H9 (cell line): Measurements from ENCODE around the gene ATP8A2. TPM values are rescaled to one million over a fixed set of nuclear protein-coding genes. Genes with fewer than 3 reads are reported as not detected.

ENCODE experiments used
- DNase-seq: peaks from one replicate; pipeline ENCODE4 v3.0.0-alpha.2; 2017
- H2AFZ ChIP-seq: one replicate; pipeline ENCODE4 v1.6.1; 2013; ENCODE audit warnings: mild to moderate bottlenecking, low read length, control low read depth, moderate library complexity
- H2AK5ac ChIP-seq: 2 replicates; pipeline ENCODE4 v1.6.1; 2013; ENCODE audit warnings: low read length, control low read depth, mixed read lengths; ENCODE audit not compliant: insufficient read length
- H2BK120ac ChIP-seq: one replicate; pipeline ENCODE4 v1.6.1; 2013; ENCODE audit warnings: low read depth, mild to moderate bottlenecking, low read length, control low read depth, inconsistent platforms; ENCODE audit not compliant: poor library complexity, severe bottlenecking
- H2BK12ac ChIP-seq: 2 replicates; pipeline ENCODE4 v1.6.1; 2013; ENCODE audit warnings: low read length, control low read depth, mixed read lengths, low read depth; ENCODE audit not compliant: insufficient read length
- H2BK15ac ChIP-seq: 2 replicates; pipeline ENCODE4 v1.6.1; 2013; ENCODE audit warnings: low read depth, low read length, control low read depth
- H2BK20ac ChIP-seq: one replicate; pipeline ENCODE4 v1.6.1; 2013; ENCODE audit warnings: low read depth, mild to moderate bottlenecking, low read length, control low read depth, inconsistent platforms; ENCODE audit not compliant: poor library complexity, severe bottlenecking
- H2BK5ac ChIP-seq: 2 replicates; pipeline ENCODE4 v1.6.1; 2013; ENCODE audit warnings: low read length, control low read depth, mixed read lengths; ENCODE audit not compliant: insufficient read length
- H3K14ac ChIP-seq: 2 replicates; pipeline ENCODE4 v1.6.1; 2013; ENCODE audit warnings: low read length, control low read depth; ENCODE audit not compliant: insufficient read depth
- H3K18ac ChIP-seq: 2 replicates; pipeline ENCODE4 v1.6.1; 2013; ENCODE audit warnings: low read depth, mild to moderate bottlenecking, mixed read lengths, low read length, control low read depth; ENCODE audit not compliant: insufficient read length
- H3K23ac ChIP-seq: 2 replicates; pipeline ENCODE4 v1.6.1; 2013; ENCODE audit warnings: low read length, control low read depth, mixed read lengths, low read depth; ENCODE audit not compliant: insufficient read length
- H3K23me2 ChIP-seq: 2 replicates; pipeline ENCODE4 v1.6.1; 2013; ENCODE audit warnings: low read depth, mild to moderate bottlenecking, mixed read lengths, low read length, control low read depth; ENCODE audit not compliant: insufficient read length, poor library complexity, severe bottlenecking
- H3K27ac ChIP-seq: 2 replicates; pipeline ENCODE4 v1.5.1; 2013; ENCODE audit warnings: low read length, control low read depth, mixed read lengths, low read depth; ENCODE audit not compliant: insufficient read length
- H3K27me3 ChIP-seq: 2 replicates; pipeline ENCODE4 v1.6.1; 2013; ENCODE audit warnings: low read length, control low read depth, inconsistent platforms; ENCODE audit not compliant: insufficient read depth
- H3K4ac ChIP-seq: 2 replicates; pipeline ENCODE4 v1.6.1; 2013; ENCODE audit warnings: low read depth, mild to moderate bottlenecking, control low read depth, inconsistent platforms, low read length, moderate library complexity
- H3K4me1 ChIP-seq: 2 replicates; pipeline ENCODE4 v1.6.1; 2013; ENCODE audit warnings: low read length, control low read depth, inconsistent platforms; ENCODE audit not compliant: insufficient read depth
- H3K4me2 ChIP-seq: 2 replicates; pipeline ENCODE4 v1.6.1; 2013; ENCODE audit warnings: low read length, control low read depth, mixed read lengths; ENCODE audit not compliant: insufficient read length, insufficient read depth
- H3K56ac ChIP-seq: 2 replicates; pipeline ENCODE4 v1.6.1; 2013; ENCODE audit warnings: low read depth, mild to moderate bottlenecking, mixed read lengths, low read length, control low read depth; ENCODE audit not compliant: insufficient read length
- H3K79me1 ChIP-seq: 2 replicates; pipeline ENCODE4 v1.6.1; 2013; ENCODE audit warnings: low read depth, mild to moderate bottlenecking, moderate library complexity, low read length, control low read depth, inconsistent platforms; ENCODE audit not compliant: insufficient read depth, poor library complexity, severe bottlenecking
- H3K79me2 ChIP-seq: 2 replicates; pipeline ENCODE4 v1.6.1; 2013; ENCODE audit warnings: low read length, control low read depth, inconsistent platforms; ENCODE audit not compliant: insufficient read depth
- H3K9ac ChIP-seq: 2 replicates; pipeline ENCODE4 v1.6.1; 2013; ENCODE audit warnings: low read length, control low read depth, mixed read lengths; ENCODE audit not compliant: insufficient read length; ENCODE audit errors: extremely low read depth
- H3K9me3 ChIP-seq: one replicate; pipeline ENCODE4 v1.6.1; 2013; ENCODE audit warnings: low read depth, low read length, inconsistent platforms; ENCODE audit not compliant: control insufficient read depth
- H3T11ph ChIP-seq: one replicate; pipeline ENCODE4 v1.6.1; 2013; ENCODE audit warnings: mild to moderate bottlenecking, low read length, control low read depth, inconsistent platforms
- H4K20me1 ChIP-seq: one replicate; pipeline ENCODE4 v1.6.1; 2013; ENCODE audit not compliant: control insufficient read depth, insufficient read length, insufficient read depth
- H4K5ac ChIP-seq: 2 replicates; pipeline ENCODE4 v1.6.1; 2013; ENCODE audit warnings: low read depth, mild to moderate bottlenecking, mixed read lengths, low read length, control low read depth; ENCODE audit not compliant: insufficient read length
- H4K8ac ChIP-seq: replicated peaks from 2 replicates; pipeline ENCODE4 v1.6.1; 2013; ENCODE audit warnings: low read length, control low read depth, mixed read lengths, low read depth; ENCODE audit not compliant: insufficient read length
- H4K91ac ChIP-seq: 2 replicates; pipeline ENCODE4 v1.6.1; 2013; ENCODE audit warnings: low read depth, mild to moderate bottlenecking, moderate library complexity, mixed read lengths, low read length, control low read depth; ENCODE audit not compliant: insufficient read length
- H3K27ac Mint-ChIP-seq, 3 experiments: 2 replicates in 2 of 3; 3 replicates in 1 of 3; pipeline ENCODE4 v1.8.0; 2020 to 2021; ENCODE audit warnings: mixed read lengths in 3 of 3, mild to moderate bottlenecking in 1 of 3, moderate library complexity in 1 of 3
- H3K27me3 Mint-ChIP-seq: 2 replicates; pipeline ENCODE4 v1.8.0; 2021; ENCODE audit warnings: low read depth, mild to moderate bottlenecking, moderate library complexity, mixed read lengths
- H3K36me3 Mint-ChIP-seq, 3 experiments: 2 replicates in 2 of 3; 3 replicates in 1 of 3; pipeline ENCODE4 v1.8.0; 2020 to 2021; ENCODE audit warnings: low read depth in 3 of 3, mixed read lengths in 3 of 3; ENCODE audit not compliant: insufficient read depth in 1 of 3
- H3K4me1 Mint-ChIP-seq, 2 experiments: 2 replicates each; pipeline ENCODE4 v1.8.0; 2020; ENCODE audit warnings: mixed read lengths in 2 of 2
- H3K4me3 Mint-ChIP-seq, 2 experiments: 2 replicates in 1 of 2; 3 replicates in 1 of 2; pipeline ENCODE4 v1.8.0; 2020 to 2021; ENCODE audit warnings: mild to moderate bottlenecking in 2 of 2, mixed read lengths in 2 of 2, moderate library complexity in 1 of 2
- H3K9me3 Mint-ChIP-seq, 2 experiments: 2 replicates in 1 of 2; 3 replicates in 1 of 2; pipeline ENCODE4 v1.8.0; 2020; ENCODE audit warnings: mild to moderate bottlenecking in 2 of 2, mixed read lengths in 2 of 2, moderate library complexity in 1 of 2
- CTCF ChIP-seq: fragments of 200-600 bp; sonication (generic); conservative IDR thresholded peaks from 3 replicates; pipeline ENCODE4 v1.8.0; 2021; ENCODE audit warnings: antibody characterized with exemption, mild to moderate bottlenecking
- WGBS: extraction: QIAGEN DNeasy Blood & Tissue Kit; methylation state at CpG from one replicate; pipeline ENCODE4 v1.1.7; 2013; ENCODE audit warnings: missing lambda C conversion rate, low lambda C conversion rate, mixed read lengths; ENCODE audit not compliant: insufficient read length; ENCODE audit errors: extremely low coverage; 5-methylcytosine and 5-hydroxymethylcytosine counted together
- total RNA-seq: library from RNA; stranded (reverse); gene quantifications from 2 replicates; pipeline ENCODE4 v1.2.1, GENCODE V29; 2021

Gene ATP8A2
- total RNA-seq, 1 experiment from 2014 or later: 18.2 TPM

DNA sequence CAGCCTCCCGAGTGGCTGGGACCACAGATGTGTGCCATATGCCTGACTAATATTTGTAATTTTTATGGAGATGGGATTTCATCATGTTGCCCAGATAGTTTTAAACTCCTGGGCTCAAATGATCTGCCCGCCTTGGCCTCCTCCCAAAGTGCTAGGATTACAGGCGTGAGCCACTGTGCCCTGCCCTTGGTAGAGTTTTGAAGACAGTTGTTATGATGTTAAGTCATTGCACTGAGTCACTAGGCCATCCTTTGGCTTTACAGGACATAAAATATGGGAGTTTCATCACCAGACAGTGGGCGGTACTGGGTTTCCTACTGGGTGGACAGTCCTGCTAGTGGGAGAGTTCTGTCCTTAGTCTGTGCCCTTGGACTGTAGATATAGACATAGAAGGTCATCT, 282.5 kb downstream of the ATP8A2 start:
- no peaks in the 10 kb centered on the region for H3K79me1 ChIP-seq
- no peak overlapping the region for H2AK5ac ChIP-seq
- no peaks in the 10 kb centered on the region for H3K9me3 ChIP-seq
- no CpG with 5 or more reads among the region's 4 CpGs for WGBS
- H2BK12ac ChIP-seq: no peak overlapping the region
- peaks cover 20 to 22% of the 10 kb centered on the region in 2 experiments for H3K4me1 Mint-ChIP-seq
- no peaks in the 10 kb centered on the region for H4K20me1 ChIP-seq
- H3K18ac ChIP-seq: no peak overlapping the region
- no peak overlapping the region for H2AFZ ChIP-seq
- no peaks in the 10 kb centered on the region for H3K79me2 ChIP-seq
- no peak overlapping the region for H4K5ac ChIP-seq
- H3K23me2 ChIP-seq: no peaks in the 10 kb centered on the region
- H3K27me3 Mint-ChIP-seq: no peaks in the 10 kb centered on the region
- no peak overlapping the region for H2BK5ac ChIP-seq
- H2BK20ac ChIP-seq: no peak overlapping the region
- H3K9me3 Mint-ChIP-seq: no peaks in the 10 kb centered on the region
- no peak overlapping the region for H3K4me3 Mint-ChIP-seq
- no peak overlapping the region for H2BK15ac ChIP-seq
- no peak overlapping the region for H2BK120ac ChIP-seq
- H3K27ac Mint-ChIP-seq: 0 out of 7 replicates have a peak overlapping the region, but pooled peaks of 1 of the 3 experiments have one; percentile 53
- no peak overlapping the region for H4K91ac ChIP-seq
- DNase-seq: no peak
- H3T11ph ChIP-seq: no peak overlapping the region
- H3K9ac ChIP-seq: no peak overlapping the region
- H3K4ac ChIP-seq: no peak overlapping the region
- H3K4me1 ChIP-seq: peaks cover 6% of the 10 kb centered on the region
- H3K36me3 Mint-ChIP-seq: no peaks in the 10 kb centered on the region
- no peak overlapping the region for H3K14ac ChIP-seq
- no peak overlapping the region for H4K8ac ChIP-seq
- H3K27ac ChIP-seq: no peak overlapping the region
- no peaks in the 10 kb centered on the region for H3K27me3 ChIP-seq
- no peak for TF ChIP-seq CTCF
- H3K23ac ChIP-seq: no peak overlapping the region
- H3K4me2 ChIP-seq: no peak overlapping the region
- no peak overlapping the region for H3K56ac ChIP-seq
